Stimulated activated CD8-positive, alpha-beta memory T cell treated with anti-CD3 and anti-CD28 coated beads, Interleukin-2, amount 100 ng/mL, for 48 hours (primary cell): ENCODE results near the gene SCGB3A1.

ENCODE experiments used
- DNase-seq, 2 donors: peaks; one replicate each; pipeline ENCODE4 v3.0.0-alpha.2; 2020; ENCODE audit warnings: low read depth in 2 of 2

The SCGB3A1 gene

GRCh38 chr5:180586870-180587269, 4.4 kb downstream of the SCGB3A1 start:
- DNase-seq = no peak

- DNase-seq = no peak
Observed at GRCh38 chr5:180586204-180586603, 5.1 kb downstream of the SCGB3A1 start.

- DNase-seq = no peak
Observed at GRCh38 chr5:180583738-180584137, 7.6 kb downstream of the SCGB3A1 start.

- no peak for DNase-seq
Observed at GRCh38 chr5:180580681-180581080, 10.6 kb downstream of the SCGB3A1 start.

GRCh38 chr5:180575571-180575970, 15.7 kb downstream of the SCGB3A1 start:
- DNase-seq = no peak

- DNase-seq = no peak
Observed at GRCh38 chr5:180568914-180569313, 22.4 kb downstream of the SCGB3A1 start.

GRCh38 chr5:180563994-180564393, 27.3 kb downstream of the SCGB3A1 start:
- DNase-seq = no peak

GRCh38 chr5:180558232-180558631, 33.1 kb downstream of the SCGB3A1 start:
- DNase-seq = no peak

GRCh38 chr5:180557217-180557809, 34.0 kb downstream of the SCGB3A1 start:
- DNase-seq = no peak

GRCh38 chr5:180555168-180555921, 36.0 kb downstream of the SCGB3A1 start:
- no peak for DNase-seq

- DNase-seq = no peak
Observed at GRCh38 chr5:180553530-180553929, 37.8 kb downstream of the SCGB3A1 start.

GRCh38 chr5:180548563-180548962, 42.7 kb downstream of the SCGB3A1 start:
- no peak for DNase-seq

- DNase-seq = no peak
Observed at GRCh38 chr5:180545248-180545647, 46.1 kb downstream of the SCGB3A1 start.

- DNase-seq = no peak
Observed at GRCh38 chr5:180541710-180542109, 49.6 kb downstream of the SCGB3A1 start.
